IMR-90 (cell line): ENCODE data around the gene RPN2.

ENCODE experiments used
- CEBPB ChIP-seq: IDR thresholded peaks from 2 replicates; pipeline ENCODE4 v1.6.1; 2012; ENCODE audit warnings: low read depth, low read length, improper control_type of control experiment
- RCOR1 ChIP-seq: IDR thresholded peaks from 2 replicates; pipeline ENCODE4 v1.6.1; 2012; ENCODE audit warnings: mild to moderate bottlenecking, low read length, improper control_type of control experiment; ENCODE audit not compliant: insufficient replicate concordance
- SMC3 ChIP-seq: fragments of 150-350 bp; IDR thresholded peaks from 2 replicates; pipeline ENCODE4 v1.6.1; 2016; ENCODE audit warnings: low read depth, mild to moderate bottlenecking, antibody characterized with exemption, low read length, moderate library complexity
- TF ChIP-seq, protein P1 (sequence below): conservative IDR thresholded peaks from 2 replicates; pipeline ENCODE4 v1.5.1; 2012; ENCODE audit warnings: mild to moderate bottlenecking, low read depth, low read length, improper control_type of control experiment

DNA sequence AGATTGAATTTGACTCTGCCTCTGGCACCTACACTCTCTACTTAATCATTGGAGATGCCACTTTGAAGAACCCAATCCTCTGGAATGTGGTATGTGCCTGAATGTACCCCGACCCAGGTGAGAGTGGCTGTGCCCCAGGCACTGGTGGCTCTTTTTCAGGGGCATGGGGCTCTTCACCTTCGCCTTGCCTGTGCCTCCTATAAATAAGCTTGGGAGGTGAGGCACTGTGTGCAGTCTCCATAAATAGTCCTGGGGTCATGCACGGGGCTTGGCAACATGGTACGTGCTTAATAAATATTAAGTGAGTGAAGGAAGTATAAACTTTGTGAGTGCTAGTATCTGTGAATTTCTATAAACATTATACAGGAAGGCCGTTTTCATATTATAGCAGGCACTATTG lies 49.5 kb downstream of the RPN2 start:
- TF ChIP-seq, protein P1, sequence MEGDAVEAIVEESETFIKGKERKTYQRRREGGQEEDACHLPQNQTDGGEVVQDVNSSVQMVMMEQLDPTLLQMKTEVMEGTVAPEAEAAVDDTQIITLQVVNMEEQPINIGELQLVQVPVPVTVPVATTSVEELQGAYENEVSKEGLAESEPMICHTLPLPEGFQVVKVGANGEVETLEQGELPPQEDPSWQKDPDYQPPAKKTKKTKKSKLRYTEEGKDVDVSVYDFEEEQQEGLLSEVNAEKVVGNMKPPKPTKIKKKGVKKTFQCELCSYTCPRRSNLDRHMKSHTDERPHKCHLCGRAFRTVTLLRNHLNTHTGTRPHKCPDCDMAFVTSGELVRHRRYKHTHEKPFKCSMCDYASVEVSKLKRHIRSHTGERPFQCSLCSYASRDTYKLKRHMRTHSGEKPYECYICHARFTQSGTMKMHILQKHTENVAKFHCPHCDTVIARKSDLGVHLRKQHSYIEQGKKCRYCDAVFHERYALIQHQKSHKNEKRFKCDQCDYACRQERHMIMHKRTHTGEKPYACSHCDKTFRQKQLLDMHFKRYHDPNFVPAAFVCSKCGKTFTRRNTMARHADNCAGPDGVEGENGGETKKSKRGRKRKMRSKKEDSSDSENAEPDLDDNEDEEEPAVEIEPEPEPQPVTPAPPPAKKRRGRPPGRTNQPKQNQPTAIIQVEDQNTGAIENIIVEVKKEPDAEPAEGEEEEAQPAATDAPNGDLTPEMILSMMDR, result no peak
- TF ChIP-seq SMC3 (no peak), RCOR1 (no peak), CEBPB (no peak)
